Aorta (tissue), 5 donors: Measurements from ENCODE around the gene MT1E. TPM values are rescaled to one million over a fixed set of nuclear protein-coding genes. Genes with fewer than 3 reads are reported as not detected.

Source experiments
- ATAC-seq: fragments of 200-7000 bp; cut with Tn5 transposase; one replicate; pipeline ENCODE4 v1.9.1; 2022; ENCODE audit warnings: moderate library complexity; ENCODE audit not compliant: low FRiP score
- DNase-seq, 2 donors: peaks; one replicate each; pipeline ENCODE4 v3.0.0-alpha.2; 2020
- H3K27ac ChIP-seq, 2 donors: one replicate each; pipeline ENCODE4 v1.5.1; 2013; ENCODE audit warnings: low read length in 2 of 2, mild to moderate bottlenecking in 2 of 2, moderate library complexity in 2 of 2, control low read depth in 1 of 2, inconsistent platforms in 1 of 2, low read depth in 1 of 2
- H3K27me3 ChIP-seq, 2 donors: one replicate each; pipeline ENCODE4 v1.6.1; 2013; ENCODE audit warnings: control low read depth in 1 of 2, low read length in 1 of 2, mild to moderate bottlenecking in 1 of 2, moderate library complexity in 1 of 2; ENCODE audit not compliant: insufficient read depth in 2 of 2, control insufficient read depth in 1 of 2
- H3K36me3 ChIP-seq, 2 donors: one replicate each; pipeline ENCODE4 v1.6.1; 2013; ENCODE audit warnings: control low read depth in 1 of 2, low read length in 1 of 2, mild to moderate bottlenecking in 1 of 2; ENCODE audit not compliant: insufficient read depth in 2 of 2, control insufficient read depth in 1 of 2
- H3K4me1 ChIP-seq, 2 donors: one replicate each; pipeline ENCODE4 v1.6.1; 2013; ENCODE audit warnings: low read length in 2 of 2, control low read depth in 1 of 2, mild to moderate bottlenecking in 1 of 2, moderate library complexity in 1 of 2; ENCODE audit not compliant: insufficient read depth in 2 of 2, control insufficient read depth in 1 of 2
- H3K4me3 ChIP-seq, 2 donors: one replicate each; pipeline ENCODE4 v1.5.1; 2013; ENCODE audit warnings: low read length in 2 of 2, control low read depth in 1 of 2, mild to moderate bottlenecking in 1 of 2
- H3K9me3 ChIP-seq: one replicate; pipeline ENCODE4 v1.6.1; 2013; ENCODE audit warnings: mild to moderate bottlenecking, low read length; ENCODE audit not compliant: control insufficient read depth
- WGBS, 2 donors: extraction: QIAGEN DNeasy Blood & Tissue Kit; methylation state at CpG; one replicate each; pipeline ENCODE4 v1.1.7; 2013; 5-methylcytosine and 5-hydroxymethylcytosine counted together
- intact Hi-C, 2 donors: fragments of 100-400 bp; cut with DNase I; formaldehyde crosslinking; loops; one replicate each; pipeline versions ENCODE4 v1.14.2 to v1.15.0; 2022
- polyA plus RNA-seq, 2 donors: library from polyadenylated mRNA; stranded (reverse); fragments of 200-250 nt; gene quantifications; one replicate each; pipeline ENCODE4 v1.2.3, GENCODE V29; 2013
- total RNA-seq, 2 donors: library from RNA; stranded (reverse); fragmentation: NEBNext Ultra II Directional; extraction: Animal tissue kit (Norgen Biotek cat#: 25700); gene quantifications; one replicate each; pipeline ENCODE4 v1.2.1, GENCODE V29; 2021
- donor health status: healthy with polysubstance abuse.
- donor health status: Bipolar disorder and iron deficiency.
- donor health status: DM: no; HTN: no; CAD: no.
- donor health status: DM: no; HTN: no; CAD: no.
- donor health status: DM: yes; HTN: yes; CAD: no.

Gene MT1E
- total and polyA plus RNA-seq, 4 donors = 47.8 to 606 (median 270) TPM

DNA sequence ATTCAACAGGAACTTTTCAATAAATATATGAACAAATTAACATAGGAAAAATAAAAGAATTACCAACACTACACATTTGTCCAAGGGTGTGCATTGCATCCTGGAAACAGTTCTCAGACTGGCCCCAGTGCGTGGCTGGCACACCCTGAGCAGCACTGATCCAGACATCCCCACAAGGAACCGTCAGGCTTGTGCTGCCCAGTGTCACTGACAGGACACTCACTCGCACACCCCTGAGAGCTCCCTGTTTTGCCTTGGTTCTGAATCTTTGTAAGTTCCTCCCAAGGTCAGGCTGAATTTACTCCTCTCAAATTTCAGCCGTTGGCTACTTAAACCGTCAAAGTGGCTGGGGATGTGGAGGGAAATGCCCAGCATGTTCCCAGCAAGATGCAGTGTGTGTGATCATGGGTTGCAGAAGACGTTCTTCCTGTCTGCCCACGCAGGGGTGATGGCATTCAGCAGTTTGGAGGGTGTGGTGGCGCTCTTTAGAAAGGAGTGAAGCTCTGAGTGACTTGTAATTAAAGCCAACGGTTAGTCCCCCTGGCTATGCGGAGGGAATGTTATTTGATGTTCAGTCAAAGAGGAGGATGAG lies 15.5 kb upstream of the MT1E start:
- peaks cover 0 to 5% of the 10 kb centered on the region in 2 donors for H3K4me1 ChIP-seq
- ATAC-seq = peak; percentile 2
- no peaks in the 10 kb centered on the region for H3K27me3 ChIP-seq
- H3K4me3 ChIP-seq = no peak overlapping the region
- H3K27ac ChIP-seq = peak overlapping the region; percentile 1 to 97
- no peaks in the 10 kb centered on the region for H3K9me3 ChIP-seq
- H3K36me3 ChIP-seq = no peaks in the 10 kb centered on the region
- WGBS, 2 donors = 19 to 21% methylated on average over 10 of the region's 10 CpGs
- intact Hi-C loops = no loop called here
- peak; percentile 70 to 85 for DNase-seq

DNA sequence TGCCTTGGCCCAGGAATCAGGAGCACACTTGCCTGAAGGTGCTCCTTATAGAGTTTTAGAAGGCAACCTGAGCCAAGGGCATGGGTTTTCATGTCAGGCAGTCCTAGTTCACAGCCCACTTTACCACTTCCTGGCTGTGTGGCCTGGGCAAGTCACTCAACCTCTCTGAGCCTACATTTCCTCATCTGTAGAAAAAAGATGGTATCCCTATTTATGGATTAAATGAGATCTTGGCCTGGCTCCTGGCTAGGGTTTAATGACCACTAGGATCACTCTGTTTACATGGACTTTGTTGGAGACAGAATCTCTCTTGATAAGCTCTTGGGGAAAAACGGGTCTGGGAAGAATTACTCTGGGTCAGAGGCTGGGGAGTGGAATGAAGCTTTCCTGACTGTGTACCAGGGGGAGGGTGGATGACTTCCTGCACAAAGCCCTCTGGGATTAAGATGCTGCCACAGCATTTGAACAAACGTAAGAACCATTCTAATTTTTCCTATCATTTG lies 14.9 kb upstream of the MT1E start:
- DNase-seq (no peak), ATAC-seq (no peak)
- Histone ChIP-seq H3K27ac (peak overlapping the region; percentile 1 to 97), H3K36me3 (no peaks in the 10 kb centered on the region), H3K4me3 (no peak overlapping the region), H3K4me1 (peaks cover 0 to 5% of the 10 kb centered on the region in 2 donors), H3K27me3 (no peaks in the 10 kb centered on the region), H3K9me3 (no peaks in the 10 kb centered on the region)
- intact Hi-C loops = no loop called here
- WGBS, 2 donors = 15 to 29% methylated on average over 2 of the region's 2 CpGs

DNA sequence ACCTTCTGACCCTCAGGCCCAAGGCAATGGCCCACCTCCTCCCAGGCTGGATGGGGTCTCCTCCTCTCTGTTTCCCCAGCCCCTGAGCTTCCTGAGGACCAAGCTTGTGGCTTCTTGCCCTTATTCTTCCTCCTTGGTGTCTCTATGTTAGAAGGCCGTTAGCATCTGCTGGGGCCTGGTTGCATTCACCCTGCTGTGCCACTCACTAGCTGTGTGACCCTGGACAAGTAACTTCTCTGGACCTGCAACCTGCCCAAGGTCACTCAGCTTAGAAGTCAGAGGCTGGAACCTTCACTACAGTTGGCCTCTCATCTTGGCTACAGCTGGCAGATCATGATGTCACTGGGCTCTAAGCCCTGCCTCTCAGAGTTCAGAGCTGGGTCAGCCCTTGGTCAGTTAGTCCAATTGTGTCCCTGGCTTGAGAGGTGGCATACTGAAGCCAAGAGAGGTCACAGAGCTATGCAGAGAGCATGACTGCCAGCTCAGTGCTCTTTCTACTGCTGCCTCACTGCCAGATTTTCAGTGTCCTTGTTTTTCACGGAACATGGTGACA lies 14.2 kb upstream of the MT1E start:
- no peak overlapping the region for H3K4me3 ChIP-seq
- 27 to 53% methylated on average over 2 of the region's 2 CpGs for WGBS, 2 donors
- DNase-seq (peak; percentile 82), ATAC-seq (peak; percentile 61)
- no peaks in the 10 kb centered on the region for H3K27me3 ChIP-seq
- H3K4me1 ChIP-seq = peaks cover 0 to 5% of the 10 kb centered on the region in 2 donors
- no peaks in the 10 kb centered on the region for H3K9me3 ChIP-seq
- no peaks in the 10 kb centered on the region for H3K36me3 ChIP-seq
- H3K27ac ChIP-seq = peak overlapping the region in 1 of 2 donors; percentile 97
- intact Hi-C loops = no loop called here

DNA sequence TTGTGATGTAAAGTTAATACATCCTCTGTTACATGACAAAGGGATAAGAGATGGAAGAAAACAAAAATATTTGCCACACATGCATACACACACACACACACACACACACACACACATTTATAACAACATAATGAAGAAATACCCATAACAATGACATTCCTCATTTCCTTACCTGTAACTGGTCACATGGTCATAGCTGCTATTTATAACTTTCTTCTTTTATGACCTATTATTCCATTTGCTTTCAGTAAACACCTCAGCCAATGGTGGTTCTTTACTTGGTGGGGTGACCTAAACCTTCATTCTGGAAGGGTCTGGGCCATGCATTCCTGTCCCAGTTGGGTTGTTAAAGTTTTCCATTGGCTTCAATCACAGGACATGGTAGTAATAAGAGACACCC lies 11.9 kb upstream of the MT1E start:
- DNase-seq (no peak), ATAC-seq (no peak)
- H3K4me1 ChIP-seq = peaks cover 0 to 5% of the 10 kb centered on the region in 2 donors
- H3K36me3 ChIP-seq = no peaks in the 10 kb centered on the region
- H3K4me3 ChIP-seq = no peak overlapping the region
- intact Hi-C loops = no loop called here
- no peaks in the 10 kb centered on the region for H3K9me3 ChIP-seq
- H3K27me3 ChIP-seq = no peaks in the 10 kb centered on the region
- no peak overlapping the region for H3K27ac ChIP-seq

DNA sequence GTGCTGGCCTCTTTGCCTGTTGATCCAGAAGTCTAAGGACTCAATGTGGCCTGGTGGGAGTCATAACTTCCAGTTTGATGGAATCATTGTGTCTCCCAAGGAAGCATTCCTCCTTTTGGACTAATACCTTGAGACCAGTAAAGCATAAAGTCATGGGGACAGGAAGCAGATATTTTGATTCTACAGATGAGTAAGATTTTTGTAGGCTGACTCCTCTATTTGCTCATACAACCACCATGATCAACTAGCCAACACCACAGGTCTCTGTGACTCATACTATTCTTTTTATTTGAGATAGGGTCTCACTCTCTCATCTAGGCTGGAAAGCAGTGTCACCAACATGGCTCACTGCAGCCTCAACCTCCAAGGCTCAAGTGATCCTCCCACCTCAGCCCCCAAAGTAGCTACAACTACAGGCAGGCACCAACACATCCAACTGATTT lies 11.0 kb upstream of the MT1E start:
- H3K4me1 ChIP-seq = peaks cover 0 to 5% of the 10 kb centered on the region in 2 donors
- no peaks in the 10 kb centered on the region for H3K27me3 ChIP-seq
- no peak overlapping the region for H3K4me3 ChIP-seq
- no peaks in the 10 kb centered on the region for H3K9me3 ChIP-seq
- ATAC-seq = no peak
- no peaks in the 10 kb centered on the region for H3K36me3 ChIP-seq
- intact Hi-C loops = no loop called here
- no peak for DNase-seq
- H3K27ac ChIP-seq = no peak overlapping the region

DNA sequence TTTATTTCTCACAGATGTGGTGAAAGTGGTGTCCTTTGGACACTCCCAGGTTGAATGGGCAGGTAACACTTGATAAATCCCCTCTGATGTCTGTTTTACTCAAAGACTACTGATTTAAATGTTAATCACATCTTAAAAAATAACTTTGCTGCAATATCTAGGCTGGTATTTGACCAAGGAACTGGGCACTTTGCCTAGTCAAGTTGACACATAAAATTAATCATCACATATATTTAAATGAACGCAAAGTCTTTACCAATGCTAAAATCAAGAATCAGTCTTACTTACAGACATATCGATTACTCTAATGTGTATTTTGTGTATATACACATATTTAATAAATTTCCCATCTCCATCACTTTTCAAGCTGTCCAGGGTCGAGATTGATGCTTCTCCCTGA lies 10.2 kb upstream of the MT1E start:
- Histone ChIP-seq H3K9me3 (no peaks in the 10 kb centered on the region), H3K27ac (no peak overlapping the region), H3K4me3 (no peak overlapping the region), H3K27me3 (no peaks in the 10 kb centered on the region), H3K36me3 (no peaks in the 10 kb centered on the region), H3K4me1 (peaks cover 0 to 5% of the 10 kb centered on the region in 2 donors)
- DNase-seq (no peak), ATAC-seq (no peak)
- WGBS, 2 donors = 81 to 89% methylated on average over 3 of the region's 3 CpGs
- intact Hi-C loops = no loop called here

DNA sequence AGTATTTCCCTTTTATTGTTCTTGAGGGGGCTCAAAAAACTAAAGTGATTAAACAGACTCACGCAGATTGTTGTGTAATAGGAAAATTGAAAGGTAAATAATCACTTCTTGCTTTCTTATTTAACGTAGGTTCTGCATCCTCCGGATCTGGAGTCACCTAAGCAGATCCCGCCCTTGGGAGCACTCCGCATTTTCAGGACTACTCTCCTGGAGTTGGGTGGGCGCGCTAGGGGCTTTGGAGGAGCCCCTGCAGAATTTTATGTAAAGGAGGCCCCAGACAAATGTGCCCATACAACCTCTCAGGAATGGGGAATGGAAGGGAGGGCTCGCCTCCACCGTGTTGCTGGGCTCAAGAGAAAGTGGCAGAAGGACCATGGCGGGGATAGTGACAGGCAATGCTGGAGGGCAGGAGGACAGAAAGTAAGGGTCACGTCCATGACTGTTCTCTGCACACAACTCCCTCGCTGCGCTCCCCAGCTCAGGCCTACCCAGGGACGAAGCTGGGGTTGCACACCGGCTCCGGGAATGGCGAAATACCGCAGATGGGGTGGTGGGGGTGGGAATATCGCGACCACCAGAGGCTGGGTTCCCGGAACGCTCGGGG lies 8.9 kb upstream of the MT1E start:
- Histone ChIP-seq H3K9me3 (no peaks in the 10 kb centered on the region), H3K27ac (no peak overlapping the region), H3K4me1 (no peaks in the 10 kb centered on the region), H3K4me3 (no peak overlapping the region), H3K36me3 (no peaks in the 10 kb centered on the region), H3K27me3 (no peaks in the 10 kb centered on the region)
- ATAC-seq = peak; percentile 45
- no peak for DNase-seq
- WGBS, 2 donors = 56 to 57% methylated on average over 23 of the region's 23 CpGs
- intact Hi-C loops = no loop called here

DNA sequence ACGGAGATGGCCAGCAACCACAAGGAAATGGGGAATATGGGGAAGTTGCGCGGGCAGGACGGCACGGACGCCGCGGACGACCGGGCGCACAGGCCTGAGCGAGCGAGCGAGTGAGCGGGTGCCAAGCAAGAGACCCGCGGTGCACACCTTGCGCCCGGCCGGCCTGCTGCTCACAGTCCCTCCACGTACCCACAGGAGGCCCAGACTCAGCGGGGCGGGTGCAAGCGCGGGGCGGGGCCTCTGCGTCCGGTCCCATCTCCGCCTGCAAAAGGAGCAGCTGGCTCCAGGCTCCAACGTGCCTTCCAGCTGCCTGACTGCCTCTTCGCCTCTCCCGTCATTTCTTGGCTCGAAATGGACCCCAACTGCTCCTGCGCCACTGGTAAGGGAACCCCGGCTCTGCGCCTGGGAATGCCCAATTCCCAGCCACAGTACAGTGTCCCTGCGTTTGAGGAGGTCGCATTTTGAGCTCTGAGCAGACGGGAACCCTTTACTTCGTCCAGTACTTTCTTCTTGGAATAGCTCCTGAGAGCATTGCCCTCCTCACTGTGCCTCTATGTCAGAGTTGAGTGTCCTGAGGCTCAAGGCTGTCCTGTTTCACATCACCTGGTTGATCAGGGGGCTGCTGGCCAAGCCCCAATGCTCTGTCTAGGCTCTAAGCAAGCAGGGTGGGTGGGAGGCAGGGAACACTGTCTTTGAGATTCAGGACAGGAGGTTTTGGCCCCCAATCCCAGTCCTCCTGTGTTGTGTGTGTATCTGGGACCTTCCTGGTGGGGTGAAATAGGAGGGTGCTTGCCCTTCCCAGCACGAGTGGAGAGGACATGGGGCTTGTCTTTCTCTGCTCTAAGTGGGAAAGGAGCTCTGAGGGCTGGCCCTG lies 8.1 kb upstream of the MT1E start:
- 2 to 3% methylated on average over 33 to 41 of the region's 41 CpGs for WGBS, 2 donors
- no peaks in the 10 kb centered on the region for H3K4me1 ChIP-seq
- H3K27me3 ChIP-seq = no peaks in the 10 kb centered on the region
- DNase-seq (peak; percentile 91 to 93), ATAC-seq (peak; percentile 92)
- no peaks in the 10 kb centered on the region for H3K36me3 ChIP-seq
- no peaks in the 10 kb centered on the region for H3K9me3 ChIP-seq
- peak overlapping the region in 1 of 2 donors; percentile 16 for H3K4me3 ChIP-seq
- H3K27ac ChIP-seq = peak overlapping the region in 1 of 2 donors; percentile 23
- intact Hi-C loops = no loop called here
